Fibroblast of peridontal ligament (primary cell): ENCODE measurements around the gene MS4A4A.
A peak's percentile ranks its signal among the peaks of the same experiment; 100 is the strongest.
"Not testable (repeated sequence)": the region's sequence is repeated elsewhere in the genome, so short reads cannot be mapped to it uniquely, and the experiment has no call there.

ENCODE experiments used
- DNase-seq: peaks from one replicate; pipeline ENCODE4 v3.0.0-alpha.2; 2010; ENCODE audit errors: extremely low read depth

MS4A4A gene

GRCh38 chr11:60301884-60302283 lies 21.4 kb downstream of the MS4A4A start:
- not testable (repeated sequence) for DNase-seq

- DNase-seq: no peak
Measured at GRCh38 chr11:60303661-60304060, 23.2 kb downstream of the MS4A4A start.

- DNase-seq: no peak
Measured at GRCh38 chr11:60305906-60306619, 25.6 kb downstream of the MS4A4A start.

GRCh38 chr11:60307507-60308195 lies 27.2 kb downstream of the MS4A4A start:
- no peak for DNase-seq

- DNase-seq: no peak
Measured at GRCh38 chr11:60310407-60310998, 30.0 kb downstream of the MS4A4A start.

- no peak for DNase-seq
Measured at GRCh38 chr11:60314635-60315321, 34.3 kb downstream of the MS4A4A start.

GRCh38 chr11:60315871-60316270 lies 35.4 kb downstream of the MS4A4A start:
- no peak for DNase-seq

GRCh38 chr11:60316317-60316716 lies 35.9 kb downstream of the MS4A4A start:
- DNase-seq: no peak

GRCh38 chr11:60318726-60319125 lies 38.3 kb downstream of the MS4A4A start:
- DNase-seq: no peak

- no peak for DNase-seq
Measured at GRCh38 chr11:60321051-60321450, 40.6 kb downstream of the MS4A4A start.

GRCh38 chr11:60326955-60327354 lies 46.5 kb downstream of the MS4A4A start, which contains the start of gene MS4A6E:
Gene MS4A6E, plus strand, starts transcription at chr11:60327255. Its CDS starts 7,641 bp downstream, at chr11:60334896.
- DNase-seq: no peak

GRCh38 chr11:60328460-60328859 lies 48.0 kb downstream of the MS4A4A start:
- DNase-seq: no peak

GRCh38 chr11:60332846-60333245 lies 52.4 kb downstream of the MS4A4A start:
- DNase-seq: no peak

- DNase-seq: peak; percentile 2
Measured at GRCh38 chr11:60334005-60334620, 53.6 kb downstream of the MS4A4A start.

GRCh38 chr11:60336767-60337391 lies 56.4 kb downstream of the MS4A4A start:
- DNase-seq: no peak

GRCh38 chr11:60338053-60338452 lies 57.6 kb downstream of the MS4A4A start:
- DNase-seq: no peak

- no peak for DNase-seq
Measured at GRCh38 chr11:60339356-60339755, 58.9 kb downstream of the MS4A4A start.

GRCh38 chr11:60343094-60343704 lies 62.7 kb downstream of the MS4A4A start:
- DNase-seq: no peak

GRCh38 chr11:60344146-60344545 lies 63.7 kb downstream of the MS4A4A start:
- no peak for DNase-seq

GRCh38 chr11:60345489-60345888 lies 65.0 kb downstream of the MS4A4A start:
- no peak for DNase-seq
